K562 (cell line): Measurements from ENCODE around the gene SCN4B. TPM values are rescaled to one million over a fixed set of nuclear protein-coding genes. Genes with fewer than 3 reads are reported as not detected.

Source experiments
- ATAC-seq: fragments of 200-7000 bp; cut with Tn5 transposase; 3 replicates; pipeline ENCODE4 v1.9.1; 2020; ENCODE audit warnings: moderate library complexity
- BruUV-seq: library from RNA; stranded (reverse); fragments of 400-500 nt; replicated peaks from 2 replicates; lab custom pipeline; 2021; lab: Mats Ljungman, UMichigan
- CTCF ChIA-PET: fragments of 300-600 bp; formaldehyde crosslinking; extraction: SDS; loops from one replicate; lab custom pipeline; 2021; ENCODE audit warnings: low intra/inter-chr PET ratio; lab: Yijun Ruan, JAX
- POLR2A ChIA-PET: fragments of 300-600, 350-650 bp; sonication (Branson Sonifier 250); formaldehyde crosslinking; extraction: SDS; loops from one replicate; lab custom pipeline; 2021; ENCODE audit warnings: antibody characterized with exemption, inconsistent platforms; lab: Yijun Ruan, JAX
- DNase-seq, 4 experiments: peaks; one replicate each; pipeline versions ENCODE4 v3.0.0 to v3.0.0-alpha.2; 2011 to 2018; ENCODE audit warnings: low spot score in 3 of 4, mixed read lengths in 3 of 4; ENCODE audit errors: extremely low read depth in 1 of 4
- FAIRE-seq: peaks from 2 replicates; lab custom pipeline; 2011; peaks lifted over from hg19 to GRCh38; lab: Jason Lieb, UNC
- H2AFZ ChIP-seq: 2 replicates; pipeline ENCODE4 v1.6.0; 2011; ENCODE audit warnings: low read depth, low read length, control low read depth, inconsistent platforms
- H3K27ac ChIP-seq: fragments of 200-600 bp; 3 replicates; pipeline ENCODE4 v1.8.0; 2011; ENCODE audit warnings: low read depth, mild to moderate bottlenecking, control low read depth, inconsistent platforms, low read length, moderate library complexity, mixed read lengths; ENCODE audit errors: extremely low read depth
- H3K27me3 ChIP-seq, 2 experiments: fragments of 300-600 bp in 1 of 2; 2 replicates in 1 of 2; 3 replicates in 1 of 2; pipeline versions ENCODE4 v1.6.0 to v1.8.0; 2011; ENCODE audit warnings: inconsistent platforms in 2 of 2, low read length in 2 of 2, mild to moderate bottlenecking in 1 of 2, mixed read lengths in 1 of 2, moderate library complexity in 1 of 2; ENCODE audit not compliant: control insufficient read depth in 2 of 2, insufficient read depth in 2 of 2
- H3K36me3 ChIP-seq: fragments of 300-600 bp; 3 replicates; pipeline ENCODE4 v1.8.0; 2011; ENCODE audit warnings: mild to moderate bottlenecking, low read length, inconsistent platforms; ENCODE audit not compliant: control insufficient read depth, insufficient read depth
- H3K4me1 ChIP-seq, 2 experiments: fragments of 200-600 bp in 1 of 2; replicated peaks in 1 of 2; 2 replicates in 1 of 2; 3 replicates in 1 of 2; pipeline versions ENCODE4 v1.5.1 to v1.8.0; 2011; ENCODE audit warnings: inconsistent platforms in 2 of 2, low read length in 2 of 2, mild to moderate bottlenecking in 1 of 2, mixed read lengths in 1 of 2, moderate library complexity in 1 of 2; ENCODE audit not compliant: control insufficient read depth in 2 of 2, insufficient read depth in 2 of 2
- H3K4me2 ChIP-seq: 2 replicates; pipeline ENCODE4 v1.6.1; 2011; ENCODE audit warnings: low read length, control low read depth, inconsistent platforms, mixed read lengths; ENCODE audit not compliant: insufficient read depth
- H3K4me3 ChIP-seq: fragments of 200-600 bp; sonication (generic), shearing (Covaris generic); 2 replicates; pipeline ENCODE4 v1.5.1; 2016; ENCODE audit warnings: control low read depth, inconsistent platforms
- H3K79me2 ChIP-seq: fragments of 200-600 bp; 3 replicates; pipeline ENCODE4 v1.8.0; 2011; ENCODE audit warnings: low read length, inconsistent platforms; ENCODE audit not compliant: control insufficient read depth, insufficient read depth
- H3K9ac ChIP-seq, 2 experiments: 2 replicates each; pipeline versions ENCODE4 v1.6.0 to v1.6.1; 2011; ENCODE audit warnings: low read depth in 2 of 2, low read length in 2 of 2, control low read depth in 1 of 2, inconsistent platforms in 1 of 2, mild to moderate bottlenecking in 1 of 2, mixed read lengths in 1 of 2; ENCODE audit not compliant: insufficient read depth in 1 of 2
- H3K9me1 ChIP-seq: one replicate; pipeline ENCODE4 v1.6.0; 2011; ENCODE audit warnings: inconsistent platforms, mild to moderate bottlenecking, low read length, moderate library complexity; ENCODE audit not compliant: control insufficient read depth, insufficient read depth
- H3K9me3 ChIP-seq: replicated peaks from 2 replicates; pipeline ENCODE4 v1.5.1; 2011; ENCODE audit warnings: low read depth, low read length, inconsistent platforms; ENCODE audit not compliant: control insufficient read depth, insufficient read depth
- H4K20me1 ChIP-seq: replicated peaks from 2 replicates; pipeline ENCODE4 v1.6.1; 2011; ENCODE audit warnings: low read length, inconsistent platforms, mixed read lengths; ENCODE audit not compliant: control insufficient read depth, insufficient read depth
- DNMT1 ChIP-seq: fragments of 450-650 bp; IDR thresholded peaks from 2 replicates; pipeline ENCODE4 v1.6.1; 2016; ENCODE audit warnings: antibody characterized with exemption, mild to moderate bottlenecking
- FOXA1 ChIP-seq: fragments of 450-650 bp; IDR thresholded peaks from 2 replicates; pipeline ENCODE4 v1.6.1; 2016; ENCODE audit warnings: mild to moderate bottlenecking, borderline replicate concordance
- GTF2E2 ChIP-seq: fragments of 200-800 bp; sonication (Bioruptor generic); IDR thresholded peaks from 2 replicates; pipeline ENCODE4 v1.6.1; 2016; ENCODE audit warnings: missing genetic modification characterization, missing compliant biosample characterization
- LARP7 ChIP-seq: fragments of 450-650 bp; IDR thresholded peaks from 2 replicates; pipeline ENCODE4 v1.6.1; 2016
- MAFG ChIP-seq: fragments of 450-650 bp; conservative IDR thresholded peaks from 2 replicates; pipeline ENCODE4 v1.6.1; 2016; ENCODE audit warnings: missing genetic modification characterization, missing compliant biosample characterization
- MCM7 ChIP-seq, 2 experiments: fragments of 450-650 bp; IDR thresholded peaks; 2 replicates each; pipeline ENCODE4 v1.6.1; 2016 to 2018
- MNT ChIP-seq, 2 experiments: fragments of 450-650 bp; conservative IDR thresholded peaks; 2 replicates each; pipeline ENCODE4 v1.6.1; 2017; ENCODE audit warnings: mild to moderate bottlenecking in 2 of 2, moderate library complexity in 2 of 2
- RBBP5 ChIP-seq: fragments of 200-600 bp; sonication (generic); IDR thresholded peaks from 2 replicates; pipeline ENCODE4 v1.6.1; 2012; ENCODE audit warnings: borderline replicate concordance, mild to moderate bottlenecking, low read length, control low read depth, inconsistent platforms; ENCODE audit not compliant: insufficient read depth, poor library complexity, severe bottlenecking
- ZNF143 ChIP-seq: sonication (generic); formaldehyde crosslinking; IDR thresholded peaks from 2 replicates; pipeline ENCODE4 v1.9.0; 2022; ENCODE audit warnings: mild to moderate bottlenecking, missing genetic modification reagents
- ZNF274 ChIP-seq: IDR thresholded peaks from 2 replicates; pipeline ENCODE4 v1.6.1; 2011; ENCODE audit warnings: low read depth, mild to moderate bottlenecking, low read length, moderate library complexity, borderline replicate concordance
- WGBS: fragments of 100-300 bp; shearing (Covaris generic); methylation state at CpG from one replicate; pipeline ENCODE4 v1.1.6; 2016; ENCODE audit warnings: low coverage, mixed read lengths; ENCODE audit not compliant: insufficient coverage; ENCODE audit errors: missing lambda C conversion rate; 5-methylcytosine and 5-hydroxymethylcytosine counted together
- in situ Hi-C: fragments of 300-500 bp; cut with MboI; formaldehyde crosslinking; loops from 4 replicates; pipeline ENCODE4 v1.15.0; 2018; ENCODE audit warnings: inconsistent platforms, mixed read lengths
- intact Hi-C: fragments of 100-400 bp; cut with micrococcal nuclease; formaldehyde crosslinking; loops from 2 replicates; pipeline ENCODE4 v1.14.2; 2022
- polyA plus RNA-seq, 8 experiments: library from polyadenylated mRNA; depleted of rRNA in 4 of 8; stranded (reverse) in 5 of 8; unstranded in 3 of 8; fragments of >200 nt; fragmentation: Nextera tagmentation in 2 of 8; fragmentation: Illumina TruSeq in 1 of 8; extraction: Ambion mirVana in 2 of 8; extraction: Trizol in 1 of 8; gene quantifications; 2 replicates each; pipeline versions ENCODE4 v1.2.1 to v1.2.3, GENCODE V29; 2011 to 2014; ENCODE audit warnings: inconsistent platforms in 1 of 8, missing spikeins in 1 of 8
- total RNA-seq, 7 experiments: library from RNA; depleted of rRNA in 6 of 7; stranded (reverse); fragments of >200 nt in 6 of 7; fragmentation: Illumina TruSeq in 2 of 7; extraction: Trizol in 2 of 7; gene quantifications; 2 replicates each; pipeline versions ENCODE4 v1.2.1 to v1.2.3, GENCODE V29; 2011 to 2021; ENCODE audit warnings: low replicate concordance in 1 of 7
- TF ChIP-seq, protein P1 (sequence below), 2 experiments: fragments of 450-650 bp; IDR thresholded peaks; 2 replicates each; pipeline ENCODE4 v1.6.1; 2016
- TF ChIP-seq, protein P2 (sequence below): fragments of 450-650 bp; formaldehyde crosslinking; IDR thresholded peaks from 2 replicates; pipeline ENCODE4 v1.4.0; 2022; ENCODE audit warnings: missing genetic modification characterization

The SCN4B gene
- total and polyA plus RNA-seq, 9 of the 15 experiments (the other 6 are each of a cell fraction or from before 2014, with no cell fraction given), result 0.03 TPM; not detected in 8

DNA sequence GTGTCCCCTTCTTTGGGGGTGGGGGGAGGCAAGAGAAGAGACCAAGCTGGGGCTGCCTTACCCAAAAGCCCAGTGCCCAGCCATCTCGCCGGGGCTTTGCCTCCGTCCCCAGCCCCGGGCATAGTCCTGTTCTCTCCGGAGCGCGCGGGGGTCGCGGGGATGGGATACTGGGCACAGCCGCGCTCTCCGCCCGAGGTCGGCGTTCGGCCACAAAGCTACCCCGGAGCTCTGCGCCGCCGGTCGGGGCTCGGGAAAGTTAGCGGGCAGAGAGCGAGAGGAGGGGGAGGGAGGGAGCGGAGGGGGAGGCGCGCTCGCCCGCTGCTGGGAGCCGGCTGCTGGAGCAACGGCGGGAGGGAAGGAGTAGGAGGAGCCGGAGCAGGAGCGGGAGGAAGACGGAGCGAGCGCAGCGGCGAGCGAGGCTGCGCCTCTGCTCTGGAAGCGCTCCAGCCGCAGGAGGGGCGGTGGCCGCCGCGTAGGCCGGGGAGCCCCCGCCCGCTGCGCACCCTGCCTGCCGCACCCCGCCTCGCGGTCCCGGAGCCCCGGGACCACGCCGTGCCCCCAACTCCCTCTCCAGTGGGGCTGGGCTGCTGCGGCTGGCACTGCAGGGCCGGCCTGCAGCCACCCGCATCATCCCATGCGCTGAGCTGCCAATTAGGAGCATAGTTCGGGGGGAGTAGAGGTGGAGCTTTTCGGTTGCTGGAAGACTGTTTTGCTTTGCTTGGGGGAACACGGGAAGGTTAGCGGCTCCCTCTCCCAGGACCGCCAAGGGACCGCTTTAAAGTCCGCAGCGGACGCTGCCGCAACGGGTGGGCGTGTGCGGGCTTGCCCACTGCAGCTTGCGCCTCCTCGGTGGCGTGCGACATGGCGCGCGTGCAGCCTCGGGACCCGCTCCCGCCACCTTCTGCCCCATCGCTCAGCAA, at the start of gene SCN4B (continued):
- no peak for TF ChIP-seq FOXA1

GRCh38 chr11:118201966-118202365, 49.3 kb upstream of the SCN4B start:
- in situ Hi-C loops (no loop called here), intact Hi-C loops (loop anchor here (5.0 kb wide), 1 partner anchor 55 kb away; no protein-coding TSS in a partner anchor)
- BruUV-seq, result no TSS peak
- Histone ChIP-seq H3K27me3 (peaks cover 0 to 23% of the 10 kb centered on the region in 2 experiments; a peak in 3 of 5 replicates), H3K4me2 (no peak overlapping the region), H3K4me1 (0 out of 5 replicates have a peak, but pooled peaks cover 0 to 3% of the 10 kb centered on the region in 2 experiments), H3K36me3 (no peaks in the 10 kb centered on the region), H3K9ac (no peak overlapping the region), H3K27ac (no peak overlapping the region), H2AFZ (no peak overlapping the region), H3K9me1 (no peaks in the 10 kb centered on the region), H4K20me1 (no peaks in the 10 kb centered on the region), H3K79me2 (no peaks in the 10 kb centered on the region), H3K9me3 (no peaks in the 10 kb centered on the region), H3K4me3 (no peak overlapping the region)
- CTCF ChIA-PET, result no interaction called here
- DNase-seq (no peak), ATAC-seq (no peak), FAIRE-seq (no peak)
- POLR2A ChIA-PET, result interaction anchor here (1.3 kb wide), 1 partner anchor 9 kb away, joined by 3 read pairs; no protein-coding TSS in a partner anchor
- 4% methylated on average over 2 of the region's 2 CpGs for WGBS
- no peak for TF ChIP-seq DNMT1
- TF ChIP-seq, protein P1, sequence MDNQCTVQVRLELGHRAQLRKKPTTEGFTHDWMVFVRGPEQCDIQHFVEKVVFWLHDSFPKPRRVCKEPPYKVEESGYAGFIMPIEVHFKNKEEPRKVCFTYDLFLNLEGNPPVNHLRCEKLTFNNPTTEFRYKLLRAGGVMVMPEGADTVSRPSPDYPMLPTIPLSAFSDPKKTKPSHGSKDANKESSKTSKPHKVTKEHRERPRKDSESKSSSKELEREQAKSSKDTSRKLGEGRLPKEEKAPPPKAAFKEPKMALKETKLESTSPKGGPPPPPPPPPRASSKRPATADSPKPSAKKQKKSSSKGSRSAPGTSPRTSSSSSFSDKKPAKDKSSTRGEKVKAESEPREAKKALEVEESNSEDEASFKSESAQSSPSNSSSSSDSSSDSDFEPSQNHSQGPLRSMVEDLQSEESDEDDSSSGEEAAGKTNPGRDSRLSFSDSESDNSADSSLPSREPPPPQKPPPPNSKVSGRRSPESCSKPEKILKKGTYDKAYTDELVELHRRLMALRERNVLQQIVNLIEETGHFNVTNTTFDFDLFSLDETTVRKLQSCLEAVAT (IDR thresholded peaks at IDR 0.05), result no peak
- TF ChIP-seq MNT (conservative IDR thresholded peaks at IDR 0.05), result no peak
- no peak for TF ChIP-seq GTF2E2
- TF ChIP-seq ZNF274, result no peak
- TF ChIP-seq, protein P2, sequence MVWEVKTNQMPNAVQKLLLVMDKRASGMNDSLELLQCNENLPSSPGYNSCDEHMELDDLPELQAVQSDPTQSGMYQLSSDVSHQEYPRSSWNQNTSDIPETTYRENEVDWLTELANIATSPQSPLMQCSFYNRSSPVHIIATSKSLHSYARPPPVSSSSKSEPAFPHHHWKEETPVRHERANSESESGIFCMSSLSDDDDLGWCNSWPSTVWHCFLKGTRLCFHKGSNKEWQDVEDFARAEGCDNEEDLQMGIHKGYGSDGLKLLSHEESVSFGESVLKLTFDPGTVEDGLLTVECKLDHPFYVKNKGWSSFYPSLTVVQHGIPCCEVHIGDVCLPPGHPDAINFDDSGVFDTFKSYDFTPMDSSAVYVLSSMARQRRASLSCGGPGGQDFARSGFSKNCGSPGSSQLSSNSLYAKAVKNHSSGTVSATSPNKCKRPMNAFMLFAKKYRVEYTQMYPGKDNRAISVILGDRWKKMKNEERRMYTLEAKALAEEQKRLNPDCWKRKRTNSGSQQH, result no peak
- TF ChIP-seq MCM7 (IDR thresholded peaks at IDR 0.05), result no peak
- no peak for TF ChIP-seq LARP7
- TF ChIP-seq RBBP5, result no peak
- no peak for TF ChIP-seq ZNF143 (CRISPR knock-in tag)
- TF ChIP-seq MAFG (tag), result no peak
